HepG2 (cell line): ENCODE measurements around the gene ACOT8. TPM values are rescaled to one million over a fixed set of nuclear protein-coding genes. Genes with fewer than 3 reads are reported as not detected.

Experiments used
- BATF2 ChIP-seq: sonication (generic); formaldehyde crosslinking; IDR thresholded peaks from 2 replicates; pipeline ENCODE4 v1.8.0; 2022; ENCODE audit warnings: mild to moderate bottlenecking, missing genetic modification reagents, moderate library complexity
- CSRNP2 ChIP-seq: sonication (generic); formaldehyde crosslinking; conservative IDR thresholded peaks from 2 replicates; pipeline ENCODE4 v1.8.0; 2022; ENCODE audit warnings: low read depth, missing genetic modification reagents
- FOXO4 ChIP-seq: sonication (generic); formaldehyde crosslinking; conservative IDR thresholded peaks from 2 replicates; pipeline ENCODE4 v1.8.1; 2023; ENCODE audit warnings: missing genetic modification reagents
- IRF9 ChIP-seq: sonication (generic); formaldehyde crosslinking; IDR thresholded peaks from 2 replicates; pipeline ENCODE4 v1.8.0; 2022; ENCODE audit warnings: missing genetic modification reagents, mild to moderate bottlenecking, borderline replicate concordance
- POLR2G ChIP-seq: fragments of 200-400 bp; formaldehyde crosslinking; IDR thresholded peaks from 2 replicates; pipeline ENCODE4 v1.6.1; 2018; ENCODE audit warnings: mild to moderate bottlenecking, low read depth, low read length, moderate library complexity
- RFXANK ChIP-seq: IDR thresholded peaks from 2 replicates; pipeline ENCODE4 v1.6.1; 2016
- SP140L ChIP-seq: sonication (generic); formaldehyde crosslinking; IDR thresholded peaks from 2 replicates; pipeline ENCODE4 v1.4.0; 2020; ENCODE audit warnings: missing genetic modification reagents, borderline replicate concordance
- TBX2 ChIP-seq: sonication (generic); formaldehyde crosslinking; IDR thresholded peaks from 2 replicates; pipeline ENCODE4 v1.5.0; 2020; ENCODE audit warnings: missing genetic modification reagents, mild to moderate bottlenecking, borderline replicate concordance
- TP53 ChIP-seq: sonication (generic); formaldehyde crosslinking; conservative IDR thresholded peaks from 2 replicates; pipeline ENCODE4 v1.4.0; 2020; ENCODE audit warnings: missing genetic modification reagents
- YEATS2 ChIP-seq: sonication (generic); formaldehyde crosslinking; IDR thresholded peaks from 2 replicates; pipeline ENCODE4 v1.4.0; 2020; ENCODE audit warnings: missing genetic modification reagents, borderline replicate concordance
- ZNF281 ChIP-seq: sonication (generic); formaldehyde crosslinking; IDR thresholded peaks from 2 replicates; pipeline ENCODE4 v1.4.0; 2020; ENCODE audit warnings: missing genetic modification reagents, borderline replicate concordance
- ZNF343 ChIP-seq: sonication (generic); formaldehyde crosslinking; IDR thresholded peaks from 2 replicates; pipeline ENCODE4 v1.4.0; 2020; ENCODE audit warnings: mild to moderate bottlenecking, missing genetic modification reagents
- ZNF501 ChIP-seq: sonication (generic); formaldehyde crosslinking; IDR thresholded peaks from 2 replicates; pipeline ENCODE4 v1.5.1; 2020; ENCODE audit warnings: mild to moderate bottlenecking, moderate library complexity, missing genetic modification reagents
- ZNF709 ChIP-seq: sonication (generic); formaldehyde crosslinking; IDR thresholded peaks from 2 replicates; pipeline ENCODE4 v1.5.0; 2020; ENCODE audit warnings: mild to moderate bottlenecking, missing genetic modification reagents
- ZNF776 ChIP-seq: sonication (generic); formaldehyde crosslinking; IDR thresholded peaks from 2 replicates; pipeline ENCODE4 v1.4.0; 2020; ENCODE audit warnings: mild to moderate bottlenecking, missing genetic modification reagents
- ZSCAN12 ChIP-seq: sonication (generic); formaldehyde crosslinking; IDR thresholded peaks from 2 replicates; pipeline ENCODE4 v1.9.0; 2021; ENCODE audit warnings: mild to moderate bottlenecking, missing genetic modification reagents
- polyA plus RNA-seq, 8 experiments: library from polyadenylated mRNA; depleted of rRNA in 3 of 8; stranded (reverse) in 7 of 8; unstranded in 1 of 8; fragments of >200 nt; fragmentation: Illumina TruSeq in 4 of 8; extraction: Trizol in 4 of 8; gene quantifications; 2 replicates each; pipeline versions ENCODE4 v1.2.1 to v1.2.3, GENCODE V29; 2011 to 2016; ENCODE audit warnings: low read depth in 4 of 8, missing spikeins in 1 of 8, mixed read lengths in 1 of 8; ENCODE audit not compliant: insufficient read depth in 1 of 8
- total RNA-seq, 5 experiments: library from RNA; depleted of rRNA; stranded (reverse); fragments of >200 nt; fragmentation: Illumina TruSeq; extraction: Trizol; gene quantifications; 2 replicates each; pipeline ENCODE4 v1.2.3, GENCODE V29; 2016; ENCODE audit warnings: low read depth in 1 of 5

The ACOT8 gene
- total and polyA plus RNA-seq, 2 of the 13 experiments (the other 11 are each of a cell fraction or from before 2014, with no cell fraction given), result 31.4 to 45.5 TPM

GRCh38 chr20:45833883-45834796, 23.1 kb downstream of the ACOT8 start (continued):
- 0 out of 2 replicates have a peak, but pooled peaks have one; percentile 17 for TF ChIP-seq ZNF709
- peak; percentile 78; the same call in 1 of the 2 replicates for TF ChIP-seq IRF9
- peak; percentile 84; the same call in 1 of the 2 replicates for TF ChIP-seq ZNF776 (CRISPR knock-in tag)
- TF ChIP-seq ZNF501 (CRISPR knock-in tag), result peak; percentile 38; the same call in 1 of the 2 replicates
- peak; percentile 55 for TF ChIP-seq ZNF281
- no peak for TF ChIP-seq SP140L
- TF ChIP-seq POLR2G, result peak; percentile 49
- TF ChIP-seq CSRNP2 (CRISPR knock-in tag), result 0 out of 2 replicates have a peak, but pooled peaks have one; percentile 49
- no peak for TF ChIP-seq ZSCAN12 (CRISPR knock-in tag)
- TF ChIP-seq FOXO4, result no peak
- peak; percentile 56; the same call in 1 of the 2 replicates for TF ChIP-seq TBX2 (CRISPR knock-in tag)
- no peak for TF ChIP-seq TP53 (CRISPR knock-in tag)
- 0 out of 2 replicates have a peak, but pooled peaks have one; percentile 18 for TF ChIP-seq ZNF343
- TF ChIP-seq BATF2 (CRISPR knock-in tag), result 0 out of 2 replicates have a peak, but pooled peaks have one; percentile 84
- TF ChIP-seq YEATS2 (CRISPR knock-in tag), result 0 out of 2 replicates have a peak, but pooled peaks have one; percentile 8
- 0 out of 2 replicates have a peak, but pooled peaks have one; percentile 63 for TF ChIP-seq RFXANK (CRISPR knock-in tag)
- TF ChIP-seq, all 625 proteins: peak for 243
